ENCODE measurements around the gene GALNS. TPM values are rescaled to one million over a fixed set of nuclear protein-coding genes. Genes with fewer than 3 reads are reported as not detected.

GALNS gene
- total and polyA plus RNA-seq, 2 of the 13 experiments (the other 11 are each of a cell fraction or from before 2014, with no cell fraction given) = 9.2 to 9.8 TPM

DNA sequence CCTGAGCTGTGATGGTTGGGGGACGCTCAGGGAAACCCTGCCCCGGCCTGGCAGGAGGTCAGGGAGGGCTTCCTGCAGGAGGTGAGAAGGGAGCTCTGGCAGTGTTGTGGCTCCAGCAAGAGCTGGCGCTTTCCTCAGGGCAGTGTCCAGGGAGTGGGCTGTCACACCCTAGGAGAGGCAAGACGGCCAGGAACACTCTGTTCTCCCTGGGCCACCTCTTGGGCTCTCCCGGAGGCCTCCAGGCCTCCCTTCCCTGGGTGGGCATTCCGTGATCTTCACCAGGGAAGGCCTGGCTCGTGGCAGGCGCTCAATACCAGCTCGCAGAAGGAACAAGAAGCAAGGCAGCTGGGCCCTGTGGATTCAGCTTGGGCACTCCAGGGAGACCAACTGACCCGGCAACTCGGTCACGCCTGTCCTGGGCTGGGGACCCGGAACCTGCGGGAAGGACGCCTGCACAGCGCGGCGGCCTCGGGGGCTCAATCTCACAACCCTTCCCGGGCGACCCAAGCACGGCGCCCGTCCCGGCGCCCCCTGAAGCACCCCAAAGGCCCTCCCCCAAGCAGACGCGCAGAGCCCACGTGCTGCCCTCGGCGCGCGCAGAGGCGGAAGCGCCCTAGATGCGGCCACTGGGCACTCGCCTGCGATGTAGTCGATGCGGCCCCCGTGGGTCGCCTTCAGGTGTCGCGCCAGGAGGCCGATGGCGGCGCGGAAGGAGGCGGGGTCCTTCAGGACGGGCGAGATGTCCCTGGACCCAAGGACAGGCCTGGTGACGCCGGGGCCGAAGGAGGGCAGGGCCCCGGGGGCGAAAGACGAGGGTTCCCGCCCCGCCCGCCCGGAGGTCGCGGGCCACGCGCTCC, 45.6 kb downstream of the GALNS start (continued):
- TF ChIP-seq, protein P1, sequence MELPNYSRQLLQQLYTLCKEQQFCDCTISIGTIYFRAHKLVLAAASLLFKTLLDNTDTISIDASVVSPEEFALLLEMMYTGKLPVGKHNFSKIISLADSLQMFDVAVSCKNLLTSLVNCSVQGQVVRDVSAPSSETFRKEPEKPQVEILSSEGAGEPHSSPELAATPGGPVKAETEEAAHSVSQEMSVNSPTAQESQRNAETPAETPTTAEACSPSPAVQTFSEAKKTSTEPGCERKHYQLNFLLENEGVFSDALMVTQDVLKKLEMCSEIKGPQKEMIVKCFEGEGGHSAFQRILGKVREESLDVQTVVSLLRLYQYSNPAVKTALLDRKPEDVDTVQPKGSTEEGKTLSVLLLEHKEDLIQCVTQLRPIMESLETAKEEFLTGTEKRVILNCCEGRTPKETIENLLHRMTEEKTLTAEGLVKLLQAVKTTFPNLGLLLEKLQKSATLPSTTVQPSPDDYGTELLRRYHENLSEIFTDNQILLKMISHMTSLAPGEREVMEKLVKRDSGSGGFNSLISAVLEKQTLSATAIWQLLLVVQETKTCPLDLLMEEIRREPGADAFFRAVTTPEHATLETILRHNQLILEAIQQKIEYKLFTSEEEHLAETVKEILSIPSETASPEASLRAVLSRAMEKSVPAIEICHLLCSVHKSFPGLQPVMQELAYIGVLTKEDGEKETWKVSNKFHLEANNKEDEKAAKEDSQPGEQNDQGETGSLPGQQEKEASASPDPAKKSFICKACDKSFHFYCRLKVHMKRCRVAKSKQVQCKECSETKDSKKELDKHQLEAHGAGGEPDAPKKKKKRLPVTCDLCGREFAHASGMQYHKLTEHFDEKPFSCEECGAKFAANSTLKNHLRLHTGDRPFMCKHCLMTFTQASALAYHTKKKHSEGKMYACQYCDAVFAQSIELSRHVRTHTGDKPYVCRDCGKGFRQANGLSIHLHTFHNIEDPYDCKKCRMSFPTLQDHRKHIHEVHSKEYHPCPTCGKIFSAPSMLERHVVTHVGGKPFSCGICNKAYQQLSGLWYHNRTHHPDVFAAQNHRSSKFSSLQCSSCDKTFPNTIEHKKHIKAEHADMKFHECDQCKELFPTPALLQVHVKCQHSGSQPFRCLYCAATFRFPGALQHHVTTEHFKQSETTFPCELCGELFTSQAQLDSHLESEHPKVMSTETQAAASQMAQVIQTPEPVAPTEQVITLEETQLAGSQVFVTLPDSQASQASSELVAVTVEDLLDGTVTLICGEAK (IDR thresholded peaks at IDR 0.05) = no peak
- TF ChIP-seq, protein P1 (CRISPR knock-in tag; IDR thresholded peaks at IDR 0.05) = no peak; the same call in 1 of the 2 replicates
- TF ChIP-seq SPEN (CRISPR knock-in tag; IDR thresholded peaks at IDR 0.05; ENCODE audit: low read depth) (peak; percentile 63; the same call in 1 of the 2 replicates), ZNF512 (CRISPR knock-in tag; IDR thresholded peaks at IDR 0.05) (no peak), IKZF1 (IDR thresholded peaks at IDR 0.05) (no peak), NR2F2 (IDR thresholded peaks at IDR 0.05; ENCODE audit: borderline replicate concordance, low read depth) (peak; percentile 25; the same call in 1 of the 2 replicates), NCOA5 (CRISPR knock-in tag; IDR thresholded peaks at IDR 0.05) (0 out of 2 replicates have a peak, but pooled peaks have one; percentile 76), KDM6A (CRISPR knock-in tag; IDR thresholded peaks at IDR 0.05; ENCODE audit: low read depth) (no peak), MEIS1 (CRISPR knock-in tag; IDR thresholded peaks at IDR 0.05; ENCODE audit: borderline replicate concordance) (no peak; the same call in 1 of the 2 replicates), EED (CRISPR knock-in tag; IDR thresholded peaks at IDR 0.05) (no peak)
- TF ChIP-seq, protein P2, sequence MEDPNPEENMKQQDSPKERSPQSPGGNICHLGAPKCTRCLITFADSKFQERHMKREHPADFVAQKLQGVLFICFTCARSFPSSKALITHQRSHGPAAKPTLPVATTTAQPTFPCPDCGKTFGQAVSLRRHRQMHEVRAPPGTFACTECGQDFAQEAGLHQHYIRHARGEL (CRISPR knock-in tag; IDR thresholded peaks at IDR 0.05) = peak; percentile 65; the same call in 1 of the 2 replicates
